IMR-90 (cell line): Measurements from ENCODE around the gene WDR54. TPM values are rescaled to one million over a fixed set of nuclear protein-coding genes. Genes with fewer than 3 reads are reported as not detected.

Source experiments
- ATAC-seq: fragments of 200-7000 bp; cut with Tn5 transposase; 2 replicates; pipeline ENCODE4 v1.9.1; 2020; ENCODE audit warnings: low read depth, mild to moderate bottlenecking, moderate library complexity
- BruUV-seq: library from RNA; stranded (reverse); fragments of 400-500 nt; replicated peaks from 2 replicates; lab custom pipeline; 2021; lab: Mats Ljungman, UMichigan
- CTCF ChIA-PET: fragments of 300-600 bp; formaldehyde crosslinking; extraction: SDS; loops from one replicate; lab custom pipeline; 2021; ENCODE audit warnings: antibody characterized with exemption; lab: Yijun Ruan, JAX
- POLR2A ChIA-PET: fragments of 300-600 bp; sonication (Branson Sonifier 250); formaldehyde crosslinking; loops from one replicate; lab custom pipeline; 2022; ENCODE audit warnings: antibody characterized with exemption; ENCODE audit not compliant: unreplicated experiment; lab: Charles Lee
- DNase-seq: peaks from one replicate; pipeline ENCODE4 v3.0.0; 2013
- H2AFZ ChIP-seq: replicated peaks from 2 replicates; pipeline ENCODE3; 2013; ENCODE audit warnings: low read length, mild to moderate bottlenecking; ENCODE audit not compliant: poor library complexity
- H2AK5ac ChIP-seq: 2 replicates; pipeline ENCODE4 v1.6.1; 2013; ENCODE audit warnings: low read depth, low read length, inconsistent platforms
- H2AK9ac ChIP-seq: replicated peaks from 2 replicates; pipeline ENCODE3; 2013; ENCODE audit warnings: mild to moderate bottlenecking, low read depth, low read length, moderate library complexity; ENCODE audit not compliant: poor library complexity
- H2BK120ac ChIP-seq: 2 replicates; pipeline ENCODE4 v1.6.1; 2013; ENCODE audit warnings: low read depth, low read length, inconsistent platforms
- H2BK15ac ChIP-seq: 3 replicates; pipeline ENCODE4 v1.6.1; 2013; ENCODE audit warnings: low read depth, low read length, inconsistent platforms
- H2BK20ac ChIP-seq: 2 replicates; pipeline ENCODE4 v1.6.1; 2013; ENCODE audit warnings: low read depth, mild to moderate bottlenecking, inconsistent platforms, low read length, moderate library complexity
- H2BK5ac ChIP-seq: 2 replicates; pipeline ENCODE4 v1.6.1; 2013; ENCODE audit warnings: mild to moderate bottlenecking, low read depth, low read length, inconsistent platforms; ENCODE audit not compliant: poor library complexity, severe bottlenecking
- H3K14ac ChIP-seq: replicated peaks from 2 replicates; pipeline ENCODE4 v1.6.1; 2013; ENCODE audit warnings: low read depth, low read length, inconsistent platforms
- H3K18ac ChIP-seq: 2 replicates; pipeline ENCODE4 v1.6.1; 2013; ENCODE audit warnings: low read depth, low read length, control low read depth
- H3K23ac ChIP-seq: 2 replicates; pipeline ENCODE4 v1.6.1; 2013; ENCODE audit warnings: low read depth, low read length, inconsistent platforms
- H3K27ac ChIP-seq: 2 replicates; pipeline ENCODE4 v1.5.1; 2013; ENCODE audit warnings: mild to moderate bottlenecking, control low read depth, low read length; ENCODE audit not compliant: insufficient read depth
- H3K27me3 ChIP-seq: 2 replicates; pipeline ENCODE4 v1.6.1; 2013; ENCODE audit warnings: low read length; ENCODE audit not compliant: control insufficient read depth, insufficient read depth
- H3K36me3 ChIP-seq: 2 replicates; pipeline ENCODE4 v1.6.1; 2013; ENCODE audit warnings: low read length, mixed read lengths; ENCODE audit not compliant: control insufficient read depth, insufficient read depth
- H3K4ac ChIP-seq: 2 replicates; pipeline ENCODE4 v1.6.1; 2013; ENCODE audit warnings: low read depth, low read length, inconsistent platforms
- H3K4me1 ChIP-seq: 2 replicates; pipeline ENCODE4 v1.6.1; 2013; ENCODE audit warnings: low read length, mixed read lengths; ENCODE audit not compliant: control insufficient read depth, insufficient read depth
- H3K4me2 ChIP-seq: 2 replicates; pipeline ENCODE4 v1.6.1; 2013; ENCODE audit warnings: low read depth, mild to moderate bottlenecking, control low read depth, low read length, moderate library complexity
- H3K4me3 ChIP-seq: 2 replicates; pipeline ENCODE4 v1.5.1; 2013; ENCODE audit warnings: low read depth, mild to moderate bottlenecking, control low read depth, low read length, moderate library complexity; ENCODE audit not compliant: insufficient read depth
- H3K56ac ChIP-seq: 2 replicates; pipeline ENCODE4 v1.6.1; 2013; ENCODE audit warnings: low read length, inconsistent platforms; ENCODE audit not compliant: insufficient read depth; ENCODE audit errors: extremely low read depth
- H3K79me1 ChIP-seq, 2 experiments: 2 replicates each; pipeline ENCODE4 v1.6.1; 2013; ENCODE audit warnings: low read length in 2 of 2, inconsistent platforms in 1 of 2, low read depth in 1 of 2
- H3K9ac ChIP-seq: 2 replicates; pipeline ENCODE4 v1.6.1; 2013; ENCODE audit warnings: low read depth, low read length, control low read depth
- H3K9me1 ChIP-seq: 2 replicates; pipeline ENCODE4 v1.6.1; 2013; ENCODE audit warnings: low read length, inconsistent platforms; ENCODE audit not compliant: insufficient read depth
- H3K9me3 ChIP-seq: 2 replicates; pipeline ENCODE4 v1.6.1; 2013; ENCODE audit warnings: low read length; ENCODE audit not compliant: control insufficient read depth, insufficient read depth
- H4K20me1 ChIP-seq: 2 replicates; pipeline ENCODE4 v1.6.1; 2013; ENCODE audit warnings: low read length, inconsistent platforms; ENCODE audit not compliant: insufficient read depth
- H4K5ac ChIP-seq: 2 replicates; pipeline ENCODE4 v1.6.1; 2013; ENCODE audit warnings: mild to moderate bottlenecking, low read depth, low read length, control low read depth
- H4K8ac ChIP-seq, 2 experiments: 2 replicates each; pipeline ENCODE4 v1.6.1; 2013; ENCODE audit warnings: low read depth in 2 of 2, low read length in 2 of 2, control low read depth in 1 of 2, inconsistent platforms in 1 of 2
- H4K91ac ChIP-seq: 2 replicates; pipeline ENCODE4 v1.6.1; 2013; ENCODE audit warnings: low read depth, low read length, inconsistent platforms; ENCODE audit not compliant: insufficient read depth
- BHLHE40 ChIP-seq: fragments of 150-350 bp; IDR thresholded peaks from 2 replicates; pipeline ENCODE4 v1.6.1; 2016; ENCODE audit warnings: mild to moderate bottlenecking, low read depth, low read length
- CEBPB ChIP-seq: IDR thresholded peaks from 2 replicates; pipeline ENCODE4 v1.6.1; 2012; ENCODE audit warnings: low read depth, low read length, improper control_type of control experiment
- CHD1 ChIP-seq: IDR thresholded peaks from 2 replicates; pipeline ENCODE4 v1.6.1; 2012; ENCODE audit warnings: low read depth, low read length, improper control_type of control experiment
- CTCF ChIP-seq: conservative IDR thresholded peaks from 2 replicates; pipeline ENCODE4 v1.5.1; 2012; ENCODE audit warnings: mild to moderate bottlenecking, low read depth, low read length, improper control_type of control experiment
- ELK1 ChIP-seq: fragments of 150-350 bp; IDR thresholded peaks from 2 replicates; pipeline ENCODE4 v1.6.1; 2016; ENCODE audit warnings: low read depth, mild to moderate bottlenecking, low read length, moderate library complexity, borderline replicate concordance
- FOS ChIP-seq: fragments of 150-350 bp; IDR thresholded peaks from 2 replicates; pipeline ENCODE4 v1.6.1; 2016; ENCODE audit warnings: low read depth, low read length
- MAFK ChIP-seq: IDR thresholded peaks from 2 replicates; pipeline ENCODE4 v1.6.1; 2012; ENCODE audit warnings: low read depth, low read length, improper control_type of control experiment
- MAZ ChIP-seq: IDR thresholded peaks from 2 replicates; pipeline ENCODE4 v1.6.1; 2012; ENCODE audit warnings: low read depth, mild to moderate bottlenecking, low read length, improper control_type of control experiment, moderate library complexity, borderline replicate concordance
- MXI1 ChIP-seq: IDR thresholded peaks from 2 replicates; pipeline ENCODE4 v1.6.1; 2012; ENCODE audit warnings: low read depth, mild to moderate bottlenecking, low read length, moderate library complexity, borderline replicate concordance
- NFE2L2 ChIP-seq: fragments of 150-350 bp; IDR thresholded peaks from 2 replicates; pipeline ENCODE4 v1.6.1; 2016; ENCODE audit warnings: low read depth, mild to moderate bottlenecking, low read length
- POLR2A ChIP-seq: IDR thresholded peaks from 2 replicates; pipeline ENCODE4 v1.6.1; 2012; ENCODE audit warnings: mild to moderate bottlenecking, low read depth, low read length
- RAD21 ChIP-seq: IDR thresholded peaks from 2 replicates; pipeline ENCODE4 v1.6.1; 2012; ENCODE audit warnings: low read length, improper control_type of control experiment
- RCOR1 ChIP-seq: IDR thresholded peaks from 2 replicates; pipeline ENCODE4 v1.6.1; 2012; ENCODE audit warnings: mild to moderate bottlenecking, low read length, improper control_type of control experiment; ENCODE audit not compliant: insufficient replicate concordance
- RFX5 ChIP-seq: IDR thresholded peaks from 2 replicates; pipeline ENCODE4 v1.8.0; 2012; ENCODE audit warnings: low read depth, mild to moderate bottlenecking, low read length, moderate library complexity
- SMC3 ChIP-seq: fragments of 150-350 bp; IDR thresholded peaks from 2 replicates; pipeline ENCODE4 v1.6.1; 2016; ENCODE audit warnings: low read depth, mild to moderate bottlenecking, antibody characterized with exemption, low read length, moderate library complexity
- USF2 ChIP-seq: fragments of 150-350 bp; IDR thresholded peaks from 2 replicates; pipeline ENCODE4 v1.6.1; 2017; ENCODE audit warnings: mild to moderate bottlenecking, antibody characterized with exemption, low read length, low read depth
- WGBS, 2 experiments: methylation state at CpG; one replicate each; pipeline versions ENCODE4 v1.1.5 to v1.1.7; 2013; ENCODE audit warnings: missing lambda C conversion rate in 2 of 2; ENCODE audit not compliant: insufficient read length in 1 of 2; ENCODE audit errors: extremely low coverage in 2 of 2; 5-methylcytosine and 5-hydroxymethylcytosine counted together
- dilution Hi-C: fragments of 300-500 bp; cut with HindIII; formaldehyde crosslinking; loops from one replicate; pipeline ENCODE4 v1.14.3; 2018; ENCODE audit warnings: low sequenced_read_pairs; ENCODE audit not compliant: unreplicated experiment
- in situ Hi-C: fragments of 300-500 bp; cut with MboI; formaldehyde crosslinking; loops from 3 replicates; pipeline ENCODE4 v1.14.3; 2019; ENCODE audit warnings: low sequenced_read_pairs, inconsistent platforms, mixed read lengths
- intact Hi-C: fragments of 100-400 bp; cut with micrococcal nuclease; formaldehyde crosslinking; loops from 2 replicates; pipeline ENCODE4 v1.10.0; 2022
- polyA plus RNA-seq, 3 experiments: library from polyadenylated mRNA; depleted of rRNA; stranded (reverse); fragments of >200 nt; gene quantifications; 2 replicates each; pipeline ENCODE4 v1.2.3, GENCODE V29; 2012; ENCODE audit warnings: low replicate concordance in 1 of 3
- total RNA-seq: library from RNA; depleted of rRNA; stranded (reverse); fragments of >200 nt; gene quantifications from 2 replicates; pipeline ENCODE4 v1.2.3, GENCODE V29; 2012

Gene WDR54
- total and polyA plus RNA-seq, 2 of the 4 experiments (the other 2 are of a cell fraction) = 47.9 to 57.2 TPM

GRCh38 chr2:74426181-74426758, 4.7 kb downstream of the WDR54 start:
- Histone ChIP-seq H3K18ac (no peak overlapping the region), H4K91ac (no peak overlapping the region), H3K27me3 (no peaks in the 10 kb centered on the region), H3K4me2 (no peak overlapping the region), H2BK20ac (no peak overlapping the region), H2AFZ (no peak overlapping the region), H3K4me3 (no peak overlapping the region), H3K9me3 (no peaks in the 10 kb centered on the region), H3K56ac (no peak overlapping the region), H4K8ac (no peak overlapping the region), H3K36me3 (peaks cover 60% of the 10 kb centered on the region), H2BK5ac (no peak overlapping the region), H3K4me1 (peaks cover 3% of the 10 kb centered on the region), H3K79me1 (peaks cover 2 to 8% of the 10 kb centered on the region in 2 experiments; a peak in 2 of 4 replicates), H4K5ac (no peak overlapping the region), H3K23ac (no peak overlapping the region), H2BK120ac (no peak overlapping the region), H3K9me1 (peaks cover 5% of the 10 kb centered on the region), H3K4ac (no peak overlapping the region), H3K27ac (no peak overlapping the region), H2AK5ac (no peak overlapping the region), H2BK15ac (no peak overlapping the region), H4K20me1 (0 out of 2 replicates have a peak, but pooled peaks cover 3% of the 10 kb centered on the region), H3K9ac (no peak overlapping the region), H2AK9ac (no peak overlapping the region), H3K14ac (no peak overlapping the region)
- no TSS peak for BruUV-seq
- intact Hi-C loops = no loop called here
- DNase-seq (no peak), ATAC-seq (no peak)
- WGBS, 2 experiments = no CpG with 5 or more reads among the region's 14 CpGs
- in situ Hi-C loops = no loop called here
- ChIA-PET CTCF (no interaction called here), POLR2A (no interaction called here)
- dilution Hi-C loops = no loop called here
- no peak for TF ChIP-seq ELK1
- no peak for TF ChIP-seq CEBPB
- TF ChIP-seq BHLHE40 = no peak
- TF ChIP-seq CHD1 = no peak
- TF ChIP-seq USF2 = no peak
- TF ChIP-seq RFX5 = no peak
- no peak for TF ChIP-seq RAD21
- no peak for TF ChIP-seq CTCF
- no peak for TF ChIP-seq POLR2A
- TF ChIP-seq MXI1 = no peak
- no peak for TF ChIP-seq SMC3
- TF ChIP-seq RCOR1 = no peak
- no peak for TF ChIP-seq FOS
- TF ChIP-seq NFE2L2 = no peak
- no peak for TF ChIP-seq MAFK
- no peak for TF ChIP-seq MAZ
